Ovary (tissue), 3 donors: ENCODE results near the gene HEATR3.

Source experiments
- POLR2A ChIP-seq: fragments of 450-650 bp; IDR thresholded peaks from one replicate; pipeline ENCODE4 v1.6.1; 2017; ENCODE audit warnings: antibody characterized with exemption, mild to moderate bottlenecking, moderate library complexity
- TF ChIP-seq, protein P1 (sequence below), 3 donors: fragments of 450-650 bp in 2 of 3; fragments of 200-600 bp in 1 of 3; IDR thresholded peaks; one replicate each; pipeline versions ENCODE4 v1.5.1 to v1.8.0; 2016 to 2022; ENCODE audit warnings: antibody characterized with exemption in 3 of 3, mild to moderate bottlenecking in 1 of 3
- donor health status: DM: no; HTN: no; CAD: no.

DNA sequence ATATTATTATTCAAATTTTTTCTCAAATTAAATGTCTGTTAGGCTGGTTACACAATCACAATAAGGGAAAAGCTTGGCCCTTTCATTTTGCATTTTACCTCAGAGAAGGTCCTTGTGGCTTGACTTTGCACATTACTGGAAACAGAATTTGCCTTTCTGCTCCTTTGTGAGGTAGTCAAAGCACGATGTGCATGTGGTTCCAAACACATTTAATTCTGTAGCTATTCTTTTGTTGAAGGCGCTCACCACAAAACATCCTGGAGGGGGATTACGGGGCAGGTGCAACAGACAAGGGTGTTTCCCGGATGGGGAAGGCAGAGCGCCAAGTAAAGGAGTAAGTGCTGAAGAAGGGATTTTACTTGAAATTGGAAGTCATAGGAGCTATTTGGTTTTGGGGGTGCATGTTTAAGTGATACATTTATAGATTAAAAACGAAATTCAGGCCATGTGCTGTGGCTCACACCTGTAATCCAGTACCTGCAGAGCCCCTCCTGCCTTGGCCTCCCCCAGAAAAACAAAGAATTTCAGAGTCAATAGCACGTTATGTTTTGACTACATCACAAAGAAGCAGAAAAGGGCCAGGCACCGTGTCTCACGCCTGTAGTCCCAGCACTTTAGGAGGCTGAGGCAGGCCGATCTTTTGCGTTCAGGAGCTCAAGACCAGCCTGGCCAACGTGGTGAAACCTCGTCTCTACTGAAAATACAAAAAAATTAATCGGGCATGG is 56.1 kb downstream of the HEATR3 start:
- TF ChIP-seq, protein P1, sequence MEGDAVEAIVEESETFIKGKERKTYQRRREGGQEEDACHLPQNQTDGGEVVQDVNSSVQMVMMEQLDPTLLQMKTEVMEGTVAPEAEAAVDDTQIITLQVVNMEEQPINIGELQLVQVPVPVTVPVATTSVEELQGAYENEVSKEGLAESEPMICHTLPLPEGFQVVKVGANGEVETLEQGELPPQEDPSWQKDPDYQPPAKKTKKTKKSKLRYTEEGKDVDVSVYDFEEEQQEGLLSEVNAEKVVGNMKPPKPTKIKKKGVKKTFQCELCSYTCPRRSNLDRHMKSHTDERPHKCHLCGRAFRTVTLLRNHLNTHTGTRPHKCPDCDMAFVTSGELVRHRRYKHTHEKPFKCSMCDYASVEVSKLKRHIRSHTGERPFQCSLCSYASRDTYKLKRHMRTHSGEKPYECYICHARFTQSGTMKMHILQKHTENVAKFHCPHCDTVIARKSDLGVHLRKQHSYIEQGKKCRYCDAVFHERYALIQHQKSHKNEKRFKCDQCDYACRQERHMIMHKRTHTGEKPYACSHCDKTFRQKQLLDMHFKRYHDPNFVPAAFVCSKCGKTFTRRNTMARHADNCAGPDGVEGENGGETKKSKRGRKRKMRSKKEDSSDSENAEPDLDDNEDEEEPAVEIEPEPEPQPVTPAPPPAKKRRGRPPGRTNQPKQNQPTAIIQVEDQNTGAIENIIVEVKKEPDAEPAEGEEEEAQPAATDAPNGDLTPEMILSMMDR (IDR thresholded peaks at IDR 0.05): no peak
- TF ChIP-seq POLR2A: no peak
